HepG2 (cell line): ENCODE results near the gene SULT2B1. TPM values are rescaled to one million over a fixed set of nuclear protein-coding genes. Genes with fewer than 3 reads are reported as not detected.

Experiments
- ARNT2 ChIP-seq: sonication (generic); formaldehyde crosslinking; IDR thresholded peaks from 2 replicates; pipeline ENCODE4 v1.8.0; 2022; ENCODE audit warnings: mild to moderate bottlenecking, low read depth, missing genetic modification reagents, moderate library complexity
- CHD4 ChIP-seq: fragments of 200-600 bp; sonication (generic); IDR thresholded peaks from 2 replicates; pipeline ENCODE4 v1.7.0; 2017; ENCODE audit warnings: mild to moderate bottlenecking, low read length, borderline replicate concordance
- POLR2AphosphoS5 ChIP-seq: IDR thresholded peaks from 2 replicates; pipeline ENCODE4 v1.6.1; 2012; ENCODE audit warnings: low read depth, low read length
- PPARG ChIP-seq: conservative IDR thresholded peaks from 2 replicates; pipeline ENCODE4 v1.6.1; 2016; ENCODE audit warnings: missing biosample characterization, missing genetic modification reagents
- RBM22 ChIP-seq: fragments of 200-400 bp; formaldehyde crosslinking; optimal IDR thresholded peaks from 2 replicates; pipeline ENCODE3; 2017; ENCODE audit warnings: mild to moderate bottlenecking, low read length, moderate library complexity
- SIX1 ChIP-seq: sonication (generic); formaldehyde crosslinking; IDR thresholded peaks from 2 replicates; pipeline ENCODE4 v1.4.0; 2020; ENCODE audit warnings: missing genetic modification reagents, borderline replicate concordance
- ZBTB46 ChIP-seq: sonication (generic); formaldehyde crosslinking; IDR thresholded peaks from 2 replicates; pipeline ENCODE4 v1.4.0; 2020; ENCODE audit warnings: mild to moderate bottlenecking, missing genetic modification reagents, borderline replicate concordance
- ZGPAT ChIP-seq: IDR thresholded peaks from 2 replicates; pipeline ENCODE4 v1.6.1; 2016; ENCODE audit warnings: mild to moderate bottlenecking
- ZNF160 ChIP-seq: sonication (generic); formaldehyde crosslinking; IDR thresholded peaks from 2 replicates; pipeline ENCODE4 v1.8.0; 2022; ENCODE audit warnings: mild to moderate bottlenecking, inconsistent platforms, missing genetic modification reagents
- ZNF251 ChIP-seq: sonication (generic); formaldehyde crosslinking; IDR thresholded peaks from 2 replicates; pipeline ENCODE4 v1.9.0; 2021; ENCODE audit warnings: mild to moderate bottlenecking, missing genetic modification reagents
- ZNF318 ChIP-seq: sonication (generic); formaldehyde crosslinking; IDR thresholded peaks from 2 replicates; pipeline ENCODE4 v1.4.0; 2020; ENCODE audit warnings: mild to moderate bottlenecking, missing genetic modification reagents
- ZNF350 ChIP-seq: sonication (generic); formaldehyde crosslinking; IDR thresholded peaks from 2 replicates; pipeline ENCODE4 v1.4.0; 2020; ENCODE audit warnings: mild to moderate bottlenecking, low read depth, missing genetic modification reagents, borderline replicate concordance
- ZSCAN20 ChIP-seq: sonication (generic); formaldehyde crosslinking; IDR thresholded peaks from 2 replicates; pipeline ENCODE4 v1.4.0; 2020; ENCODE audit warnings: missing genetic modification reagents, mild to moderate bottlenecking, borderline replicate concordance
- polyA plus RNA-seq, 8 experiments: library from polyadenylated mRNA; depleted of rRNA in 3 of 8; stranded (reverse) in 7 of 8; unstranded in 1 of 8; fragments of >200 nt; fragmentation: Illumina TruSeq in 4 of 8; extraction: Trizol in 4 of 8; gene quantifications; 2 replicates each; pipeline versions ENCODE4 v1.2.1 to v1.2.3, GENCODE V29; 2011 to 2016; ENCODE audit warnings: low read depth in 4 of 8, missing spikeins in 1 of 8, mixed read lengths in 1 of 8; ENCODE audit not compliant: insufficient read depth in 1 of 8
- total RNA-seq, 5 experiments: library from RNA; depleted of rRNA; stranded (reverse); fragments of >200 nt; fragmentation: Illumina TruSeq; extraction: Trizol; gene quantifications; 2 replicates each; pipeline ENCODE4 v1.2.3, GENCODE V29; 2016; ENCODE audit warnings: low read depth in 1 of 5

The SULT2B1 gene
- total and polyA plus RNA-seq, 2 of the 13 experiments (the other 11 are each of a cell fraction or from before 2014, with no cell fraction given) = 0.13 TPM; not detected in 1

GRCh38 chr19:48614436-48615230 lies 62.7 kb downstream of the SULT2B1 start, which contains the start of gene FAM83E (continued):
- no peak for TF ChIP-seq ZNF318 (CRISPR knock-in tag)
- no peak for TF ChIP-seq ZSCAN20
- TF ChIP-seq POLR2AphosphoS5 = no peak; the same call in 1 of the 2 replicates
- TF ChIP-seq CHD4 = no peak
- no peak for TF ChIP-seq SIX1 (CRISPR knock-in tag)
- TF ChIP-seq ZNF160 = no peak
- no peak for TF ChIP-seq ARNT2
- no peak for TF ChIP-seq ZBTB46 (CRISPR knock-in tag)
- TF ChIP-seq PPARG = no peak
- TF ChIP-seq ZNF350 = no peak
- TF ChIP-seq ZNF251 (CRISPR knock-in tag) = no peak
- peak; percentile 98 for TF ChIP-seq RBM22
- 0 out of 2 replicates have a peak, but pooled peaks have one; percentile 25 for TF ChIP-seq ZGPAT (CRISPR knock-in tag)
